HG03442 (cell line): ENCODE measurements around the gene TMOD3.
"Not testable (repeated sequence)": the region's sequence is repeated elsewhere in the genome, so short reads cannot be mapped to it uniquely, and the experiment has no call there.

Experiments used
- ATAC-seq: cut with Tn5 transposase; IDR thresholded peaks from one replicate; pipeline ENCODE4 v1.9.1; 2021; ENCODE audit warnings: mild to moderate bottlenecking, moderate library complexity; ENCODE audit not compliant: unreplicated experiment

TMOD3 gene

DNA sequence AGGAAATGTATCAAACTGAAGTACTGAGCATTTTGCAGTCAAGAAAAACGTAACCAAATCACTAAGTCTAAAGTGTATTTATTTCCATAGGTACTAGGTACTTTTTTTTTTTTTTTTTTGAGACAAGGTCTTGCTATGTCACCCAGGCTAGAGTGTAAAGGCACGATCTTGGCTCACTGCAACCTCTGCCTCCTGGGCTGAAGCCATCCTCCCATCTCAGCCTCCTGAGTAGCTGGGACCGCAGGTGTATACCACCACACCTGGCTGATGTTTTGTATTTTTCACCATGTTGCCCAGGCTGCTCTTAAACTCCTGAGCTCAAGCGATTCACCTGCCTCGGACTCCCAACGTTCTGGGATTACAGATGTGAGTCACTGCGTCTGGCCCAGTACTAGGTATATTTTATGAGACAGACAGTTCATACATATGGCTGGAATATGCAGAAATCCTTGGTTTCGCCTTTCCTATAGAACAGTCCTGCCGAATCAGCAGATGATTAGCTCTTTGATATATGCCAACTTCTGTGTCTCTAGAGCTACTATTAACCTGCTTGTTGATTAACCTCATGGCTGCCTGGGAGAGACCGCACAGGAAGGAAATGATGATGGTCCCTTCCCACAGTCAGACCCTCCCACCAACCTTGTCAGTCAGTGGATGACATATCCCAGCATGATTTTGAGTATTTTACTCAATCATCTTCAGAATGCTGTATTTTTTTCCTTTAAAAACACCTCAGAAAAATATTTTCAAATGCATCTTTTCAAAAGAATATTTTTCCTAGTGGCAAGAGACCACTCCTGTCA lies 32.3 kb downstream of the TMOD3 start:
- no peak for ATAC-seq

DNA sequence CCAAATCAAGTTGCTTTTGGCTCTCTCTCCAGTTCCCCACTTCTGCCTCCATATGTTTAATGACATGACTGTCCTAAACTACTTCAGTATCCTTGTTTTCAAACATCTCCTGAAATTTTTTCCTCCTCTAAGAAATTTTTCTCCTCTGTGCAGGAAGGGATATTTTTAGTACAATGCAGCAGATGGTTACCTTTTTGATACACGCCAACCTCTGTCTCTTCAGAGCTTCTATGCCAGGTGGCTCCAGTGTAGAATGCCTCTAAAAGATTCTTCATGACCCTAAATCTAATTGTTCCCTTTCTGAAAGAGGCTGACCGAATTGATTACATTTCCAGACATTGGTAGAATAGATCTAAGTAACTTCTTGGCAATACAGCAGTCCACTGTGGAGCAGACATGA lies 33.7 kb downstream of the TMOD3 start:
- ATAC-seq = no peak

- no peak for ATAC-seq
Measured at GRCh38 chr15:51864408-51865056, 35.1 kb downstream of the TMOD3 start.

DNA sequence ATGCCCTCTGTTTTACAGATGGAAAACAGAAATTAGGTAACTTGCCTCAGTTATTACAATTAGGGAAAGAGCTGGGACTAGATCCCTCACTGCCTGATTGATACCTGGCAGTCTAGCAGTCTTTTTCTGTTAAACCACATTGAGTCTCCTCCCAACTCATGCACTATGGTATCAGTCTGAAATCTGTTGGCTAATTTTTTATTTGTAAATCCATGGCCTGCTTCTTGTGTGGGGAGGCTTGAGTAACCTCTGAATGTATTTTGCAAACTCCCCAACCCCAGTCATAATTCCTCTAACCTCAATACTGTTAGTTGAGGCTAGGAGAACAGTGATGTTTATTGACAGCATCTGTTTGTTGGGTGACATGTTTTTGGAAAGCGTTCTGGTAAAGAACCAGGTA lies 35.9 kb downstream of the TMOD3 start:
- ATAC-seq = no peak

DNA sequence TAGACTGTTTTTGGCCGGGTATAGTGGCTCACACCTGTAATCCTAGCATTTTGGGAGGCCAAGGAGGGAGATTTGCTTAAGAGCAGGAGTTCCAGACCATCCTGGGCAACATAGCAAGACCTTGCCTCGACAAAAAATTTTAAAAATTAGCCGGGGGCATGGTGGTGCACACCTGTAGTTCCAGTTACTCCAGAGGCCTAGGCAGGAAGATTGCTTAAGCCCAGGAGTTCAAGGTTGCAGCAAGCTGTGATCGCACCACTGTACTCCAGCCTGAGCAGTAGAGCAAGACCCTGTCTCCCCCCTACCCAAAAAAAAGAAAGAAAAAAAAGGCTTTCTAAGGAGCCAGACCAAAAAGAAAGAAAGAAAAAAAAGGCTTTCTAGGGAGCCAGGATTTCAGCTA lies 36.7 kb downstream of the TMOD3 start:
- ATAC-seq = no peak

DNA sequence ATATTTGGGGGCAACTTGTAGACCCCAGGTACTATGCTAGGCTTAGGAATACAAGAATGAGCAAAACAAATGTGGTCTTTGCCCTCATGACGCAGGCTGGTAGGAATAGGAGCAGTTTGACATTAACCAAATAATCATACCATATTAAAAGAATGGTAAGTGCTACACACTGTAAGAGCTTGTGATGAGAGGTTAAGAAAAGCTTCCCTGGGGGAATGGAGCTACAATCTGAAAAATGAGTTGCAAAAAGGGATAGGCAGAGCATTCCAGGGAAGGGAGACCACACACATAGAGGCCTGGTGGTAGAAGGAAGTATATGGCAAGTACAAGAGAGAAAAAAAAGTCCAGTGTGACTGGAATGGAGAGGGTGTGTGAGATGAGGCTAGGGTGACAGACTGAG lies 37.3 kb downstream of the TMOD3 start:
- no peak for ATAC-seq

GRCh38 chr15:51869060-51869421 lies 39.6 kb downstream of the TMOD3 start:
- ATAC-seq = no peak

DNA sequence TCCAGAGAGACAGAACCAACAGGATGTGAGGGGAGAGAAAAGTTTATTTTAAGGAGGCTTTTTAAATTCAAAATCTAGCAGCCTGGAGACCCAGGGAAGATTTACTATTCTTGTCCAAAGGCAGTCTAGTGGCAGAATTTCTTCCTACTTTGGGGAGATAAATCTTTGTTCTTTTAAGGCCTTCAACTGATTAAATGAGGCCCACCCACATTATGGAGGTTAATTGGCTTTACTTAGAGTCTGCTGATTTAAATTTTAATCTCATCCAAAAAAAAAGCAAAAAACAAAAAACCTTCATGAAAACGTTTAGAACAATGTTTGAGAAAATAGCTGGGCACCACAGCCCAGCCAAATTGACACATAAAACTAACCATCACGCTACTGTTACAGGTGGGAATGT lies 41.3 kb downstream of the TMOD3 start:
- ATAC-seq = no peak

GRCh38 chr15:51874751-51875644 lies 45.5 kb downstream of the TMOD3 start:
- ATAC-seq = no peak

GRCh38 chr15:51876169-51876568 lies 46.7 kb downstream of the TMOD3 start:
- ATAC-seq = no peak

- ATAC-seq = no peak
Measured at GRCh38 chr15:51878446-51879386, 49.3 kb downstream of the TMOD3 start.

DNA sequence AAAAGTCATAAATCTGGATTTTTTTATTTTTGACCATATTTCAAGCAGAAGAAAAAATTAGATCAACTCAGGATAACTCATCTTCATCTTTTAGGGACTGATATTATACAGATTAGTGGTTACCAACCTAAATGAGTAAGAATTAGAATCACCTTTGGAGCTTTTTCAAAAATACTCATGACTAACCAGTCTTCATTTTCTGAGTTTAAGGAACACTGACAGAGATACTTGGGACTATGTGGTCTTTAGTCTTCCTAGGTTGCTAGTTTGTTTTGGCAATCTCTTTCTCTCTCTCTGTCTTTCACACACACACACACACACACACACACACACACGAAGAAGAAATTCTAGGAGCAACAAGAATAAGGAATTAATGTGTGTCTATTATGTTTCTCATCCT lies 50.1 kb downstream of the TMOD3 start:
- no peak for ATAC-seq

DNA sequence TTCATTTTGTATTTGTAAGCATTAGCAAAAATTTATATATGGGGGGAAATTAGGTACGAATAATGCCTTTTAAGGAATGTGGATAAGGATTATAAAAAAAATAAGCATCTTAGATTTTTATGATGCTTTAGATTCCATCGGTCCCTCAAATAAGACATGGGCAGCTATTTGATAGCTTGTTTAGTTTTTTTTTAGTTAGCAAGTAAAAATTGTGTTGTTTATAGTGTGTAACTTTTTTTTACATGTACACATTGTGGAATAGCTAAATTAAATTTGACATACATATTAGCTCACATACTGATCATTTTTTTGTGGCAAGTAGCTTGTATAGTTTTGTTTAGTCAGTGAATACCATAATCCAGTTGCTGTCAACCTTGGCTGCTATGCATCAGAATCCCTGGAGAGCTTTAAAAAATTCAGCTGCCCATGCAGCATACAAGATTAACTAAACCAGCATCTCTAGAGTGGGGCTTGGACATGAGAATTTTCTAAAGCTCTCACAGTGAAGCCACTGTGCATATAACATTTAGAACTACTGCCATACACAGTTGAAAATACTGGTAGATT lies 53.9 kb downstream of the TMOD3 start:
- ATAC-seq = no peak

DNA sequence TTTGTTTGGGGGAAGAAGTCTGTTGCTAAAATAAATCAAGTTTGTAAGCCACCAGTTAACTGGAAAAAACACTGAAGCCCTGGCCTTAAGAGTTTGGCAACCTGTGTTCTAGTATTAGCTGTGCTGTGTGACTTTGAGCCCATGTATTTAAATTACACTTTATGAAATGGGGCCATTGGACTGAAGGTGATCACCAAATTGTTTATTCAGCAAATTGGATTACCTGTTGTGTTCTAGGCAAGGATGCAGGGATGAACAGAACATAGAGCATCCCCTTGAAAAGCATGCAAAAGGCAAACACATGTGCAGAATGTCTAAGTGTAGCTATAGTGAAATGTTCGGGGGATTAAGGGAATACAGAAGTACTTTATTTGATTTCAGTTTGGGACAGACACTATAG lies 54.6 kb downstream of the TMOD3 start:
- ATAC-seq = no peak

DNA sequence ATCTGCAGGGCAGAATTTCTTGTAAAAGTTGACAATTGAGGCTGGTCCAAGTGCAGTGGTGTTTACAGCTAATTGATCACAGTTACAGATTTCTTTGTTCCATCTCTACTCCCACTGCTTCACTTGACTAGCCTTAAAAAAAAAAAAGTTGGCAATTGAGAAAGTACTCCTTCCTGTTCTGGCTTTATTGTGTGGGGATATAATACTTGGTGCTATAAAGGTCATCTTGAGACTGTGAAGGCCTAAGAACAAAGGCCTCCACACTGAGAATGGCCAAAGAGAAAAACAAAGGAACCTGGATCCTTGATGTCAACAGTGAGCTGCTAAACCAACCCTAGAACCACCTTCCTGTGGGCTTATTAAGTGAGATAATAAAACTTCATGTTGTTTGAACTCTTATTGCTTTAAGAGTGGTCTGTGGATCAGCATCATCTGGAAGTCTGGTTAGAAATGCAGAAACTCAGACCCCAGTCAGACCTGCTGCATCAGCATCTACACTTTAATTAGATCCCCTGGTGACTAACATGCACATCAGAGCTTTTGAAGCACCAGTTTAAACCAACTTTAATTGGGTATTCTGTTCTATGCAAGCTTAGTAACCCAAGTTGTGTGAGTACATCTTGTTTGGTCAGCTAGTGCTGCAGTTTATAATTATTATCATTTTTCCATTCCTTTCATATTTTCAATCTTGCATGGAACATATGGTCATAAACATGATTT lies 55.2 kb downstream of the TMOD3 start:
- no peak for ATAC-seq

GRCh38 chr15:51885758-51886157 lies 56.3 kb downstream of the TMOD3 start:
- ATAC-seq = not testable (repeated sequence)

DNA sequence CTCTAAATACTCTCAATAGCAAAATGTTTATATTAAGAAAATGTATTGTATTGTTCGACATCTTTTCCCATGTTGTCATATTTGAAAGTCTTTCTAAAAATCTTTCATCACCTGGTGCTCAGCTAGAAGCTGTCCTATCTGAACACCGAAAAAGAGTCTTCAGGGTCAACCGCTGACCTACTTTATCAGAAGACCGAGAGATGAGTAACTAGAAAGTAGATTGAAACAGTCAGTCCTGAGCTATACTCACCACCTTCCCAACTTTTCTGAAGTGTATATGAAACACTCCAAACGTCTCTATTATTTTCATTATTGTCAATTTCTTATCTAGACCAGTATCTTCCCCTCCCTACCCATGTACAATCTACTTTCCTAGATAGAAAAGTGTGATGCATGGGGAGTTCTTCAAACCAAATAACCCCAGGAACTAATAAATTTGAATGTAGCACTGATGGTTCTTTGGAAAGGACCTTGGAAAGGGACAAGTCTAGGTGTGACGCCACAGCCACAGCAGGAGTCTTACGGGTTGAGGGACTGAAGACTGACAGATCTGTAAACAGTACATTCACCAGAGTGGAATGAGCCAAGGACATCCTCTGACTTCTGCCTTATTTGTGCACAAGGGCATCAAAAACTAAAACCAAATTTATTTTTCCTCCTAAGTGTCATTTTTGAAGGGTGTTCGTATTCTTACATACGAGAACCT lies 58.6 kb downstream of the TMOD3 start:
- no peak for ATAC-seq

- no peak for ATAC-seq
Measured at GRCh38 chr15:51888593-51889195, 59.2 kb downstream of the TMOD3 start.

GRCh38 chr15:51889486-51889885 lies 60.0 kb downstream of the TMOD3 start:
- no peak for ATAC-seq
